HL-60 (cell line): ENCODE data around the gene RPL21.

Experiments
- DNase-seq, 2 experiments: peaks; one replicate each; pipeline ENCODE4 v3.0.0-alpha.2; 2010 to 2020; ENCODE audit warnings: low read depth in 1 of 2, low spot score in 1 of 2
- H3K27ac ChIP-seq: fragments of 250-450 bp; sonication (Bioruptor Pico); replicated peaks from 2 replicates; pipeline ENCODE4 v1.5.1; 2020; ENCODE audit warnings: mild to moderate bottlenecking, moderate library complexity
- H3K27me3 ChIP-seq: fragments of 250-450 bp; sonication (Bioruptor Pico); 2 replicates; pipeline ENCODE4 v1.5.1; 2021; ENCODE audit warnings: mild to moderate bottlenecking, moderate library complexity; ENCODE audit not compliant: insufficient read depth, poor library complexity, severe bottlenecking
- H3K4me3 ChIP-seq: replicated peaks from 2 replicates; pipeline ENCODE4 v1.5.1; 2011; ENCODE audit warnings: mild to moderate bottlenecking, control low read depth, low read length; ENCODE audit not compliant: insufficient read depth
- CTCF ChIP-seq: IDR thresholded peaks from one replicate; pipeline ENCODE4 v1.5.1; 2011; ENCODE audit warnings: low read length, control low read depth, inconsistent platforms; ENCODE audit not compliant: insufficient read depth
- GABPA ChIP-seq: IDR thresholded peaks from 2 replicates; pipeline ENCODE4 v1.6.1; 2012; ENCODE audit warnings: low read depth
- POLR2AphosphoS5 ChIP-seq: IDR thresholded peaks from 2 replicates; pipeline ENCODE4 v1.6.1; 2012; ENCODE audit warnings: low read depth
- REST ChIP-seq: IDR thresholded peaks from 2 replicates; pipeline ENCODE4 v1.6.1; 2012; ENCODE audit warnings: low read depth; ENCODE audit not compliant: insufficient replicate concordance
- SPI1 ChIP-seq: IDR thresholded peaks from 2 replicates; pipeline ENCODE4 v1.6.1; 2012; ENCODE audit warnings: low read depth, mild to moderate bottlenecking, borderline replicate concordance

RPL21 gene

GRCh38 chr13:27208514-27208913 is 42.8 kb upstream of the RPL21 start:
- no peak for DNase-seq
- Histone ChIP-seq H3K27ac (no peak overlapping the region), H3K27me3 (no peaks in the 10 kb centered on the region), H3K4me3 (no peak overlapping the region)
- TF ChIP-seq GABPA, result no peak
- no peak for TF ChIP-seq REST
- no peak for TF ChIP-seq SPI1
- no peak for TF ChIP-seq POLR2AphosphoS5
- no peak for TF ChIP-seq CTCF

- no peaks in the 10 kb centered on the region for H3K27me3 ChIP-seq
- no peak overlapping the region for H3K4me3 ChIP-seq
- TF ChIP-seq GABPA, result no peak
- no peak for TF ChIP-seq CTCF
- no peak for TF ChIP-seq REST
- no peak for TF ChIP-seq POLR2AphosphoS5
- no peak for TF ChIP-seq SPI1
- H3K27ac ChIP-seq, result no peak overlapping the region
- no peak for DNase-seq
Observed at GRCh38 chr13:27211271-27211670, 40.1 kb upstream of the RPL21 start.

DNA sequence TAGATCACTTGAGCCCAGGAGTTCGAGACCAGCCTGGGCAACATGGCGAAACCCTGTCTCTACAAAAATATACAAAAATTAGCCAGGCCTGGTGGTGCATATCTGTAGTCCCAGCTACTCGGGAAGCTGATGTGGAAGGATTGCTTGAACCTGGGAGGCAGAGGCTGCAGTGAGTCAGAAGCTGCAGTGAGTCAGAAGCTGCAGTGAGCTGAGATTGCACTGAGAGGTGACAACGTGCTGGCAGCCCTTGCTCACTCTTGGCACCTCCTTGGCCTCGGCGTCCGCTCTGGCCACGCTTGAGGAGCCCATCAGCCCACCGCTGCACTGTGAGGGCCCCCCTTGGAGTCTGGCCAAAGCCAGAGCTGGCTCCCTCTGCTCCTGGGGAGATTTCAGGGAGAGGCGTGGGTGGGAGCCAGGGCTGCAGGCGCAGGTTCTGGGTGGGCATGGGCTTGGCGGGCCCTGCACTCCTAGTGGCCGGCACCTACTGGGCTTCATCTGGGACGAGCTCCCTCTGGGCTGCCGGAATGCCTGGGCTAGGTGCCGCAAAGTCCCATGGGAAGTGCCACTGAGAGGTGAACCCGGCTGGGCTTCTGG is 39.5 kb upstream of the RPL21 start:
- Histone ChIP-seq H3K27ac (no peak overlapping the region), H3K27me3 (no peaks in the 10 kb centered on the region), H3K4me3 (no peak overlapping the region)
- TF ChIP-seq GABPA (no peak), CTCF (no peak), POLR2AphosphoS5 (no peak), REST (no peak), SPI1 (no peak)
- no peak for DNase-seq
